Measurements from ENCODE around the gene LRCOL1.
"Not testable (repeated sequence)": the region's sequence is repeated elsewhere in the genome, so short reads cannot be mapped to it uniquely, and the experiment has no call there.

LRCOL1 gene

GRCh38 chr12:132600048-132601032 lies 10.0 kb downstream of the LRCOL1 start:
- no peak for DNase-seq (ENCODE audit: low read depth in 2 of 2)

- DNase-seq (ENCODE audit: low read depth in 2 of 2) = not testable (repeated sequence)
Measured at GRCh38 chr12:132599502-132599901, 10.9 kb downstream of the LRCOL1 start.

GRCh38 chr12:132597333-132598316 lies 12.8 kb downstream of the LRCOL1 start:
- no peak for DNase-seq (ENCODE audit: low read depth in 2 of 2)

- no peak for DNase-seq (ENCODE audit: low read depth in 2 of 2)
Measured at GRCh38 chr12:132596016-132596415, 14.4 kb downstream of the LRCOL1 start.

GRCh38 chr12:132595183-132595582 lies 15.2 kb downstream of the LRCOL1 start:
- DNase-seq (ENCODE audit: low read depth in 2 of 2) = no peak

GRCh38 chr12:132593938-132594358 lies 16.4 kb downstream of the LRCOL1 start:
- no peak for DNase-seq (ENCODE audit: low read depth in 2 of 2)

GRCh38 chr12:132593521-132593920 lies 16.9 kb downstream of the LRCOL1 start:
- DNase-seq (ENCODE audit: low read depth in 2 of 2) = no peak

- DNase-seq (ENCODE audit: low read depth in 2 of 2) = no peak
Measured at GRCh38 chr12:132593071-132593470, 17.3 kb downstream of the LRCOL1 start.

GRCh38 chr12:132592282-132592970 lies 18.0 kb downstream of the LRCOL1 start:
- DNase-seq (ENCODE audit: low read depth in 2 of 2) = no peak

- no peak for DNase-seq (ENCODE audit: low read depth in 2 of 2)
Measured at GRCh38 chr12:132591107-132591935, 19.1 kb downstream of the LRCOL1 start.

- DNase-seq (ENCODE audit: low read depth in 2 of 2) = no peak
Measured at GRCh38 chr12:132588821-132589669, 21.3 kb downstream of the LRCOL1 start.

- DNase-seq (ENCODE audit: low read depth in 2 of 2) = no peak
Measured at GRCh38 chr12:132588319-132588718, 22.1 kb downstream of the LRCOL1 start.

GRCh38 chr12:132587781-132588180 lies 22.6 kb downstream of the LRCOL1 start:
- DNase-seq (ENCODE audit: low read depth in 2 of 2) = no peak

GRCh38 chr12:132586929-132587328 lies 23.5 kb downstream of the LRCOL1 start:
- DNase-seq (ENCODE audit: low read depth in 2 of 2) = no peak

- DNase-seq (ENCODE audit: low read depth in 2 of 2) = no peak
Measured at GRCh38 chr12:132585177-132585576, 25.2 kb downstream of the LRCOL1 start.

- DNase-seq (ENCODE audit: low read depth in 2 of 2) = no peak
Measured at GRCh38 chr12:132584429-132584828, 26.0 kb downstream of the LRCOL1 start.

GRCh38 chr12:132583736-132584135 lies 26.6 kb downstream of the LRCOL1 start:
- no peak for DNase-seq (ENCODE audit: low read depth in 2 of 2)

GRCh38 chr12:132583411-132583710 lies 27.0 kb downstream of the LRCOL1 start:
- DNase-seq (ENCODE audit: low read depth in 2 of 2) = no peak

GRCh38 chr12:132582582-132583410 lies 27.6 kb downstream of the LRCOL1 start:
- no peak for DNase-seq (ENCODE audit: low read depth in 2 of 2)

Measured in stimulated activated CD8-positive, alpha-beta memory T cell treated with anti-CD3 and anti-CD28 coated beads, Interleukin-7, amount 100 ng/mL, for 4 hours (primary cell).